A549 (cell line): ENCODE measurements around the gene IDH3B. TPM values are rescaled to one million over a fixed set of nuclear protein-coding genes. Genes with fewer than 3 reads are reported as not detected.

Source experiments
- ATAC-seq, 2 experiments: fragments of 200-7000 bp in 1 of 2; fragments of >200 bp in 1 of 2; cut with Nextera tagmentation in 1 of 2; cut with Tn5 transposase in 1 of 2; 3 replicates each; pipeline versions ENCODE4 v1.8.0 to v1.9.1; 2018 to 2020; ENCODE audit warnings: mild to moderate bottlenecking in 1 of 2, moderate library complexity in 1 of 2
- CTCF ChIA-PET: fragments of 300-600 bp; sonication (Branson Sonifier 250); formaldehyde crosslinking; extraction: SDS; loops from one replicate; lab custom pipeline; 2021; ENCODE audit warnings: antibody characterized with exemption, inconsistent platforms; lab: Yijun Ruan, JAX
- POLR2A ChIA-PET: fragments of 350-600 bp; formaldehyde crosslinking; extraction: SDS; loops from one replicate; lab custom pipeline; 2021; ENCODE audit warnings: antibody characterized with exemption, inconsistent platforms; lab: Yijun Ruan, JAX
- DNase-seq, 2 experiments: peaks; one replicate each; pipeline versions ENCODE4 v3.0.0 to v3.0.0-alpha.2; 2011 to 2016; ENCODE audit warnings: low read depth in 1 of 2, low spot score in 1 of 2
- FAIRE-seq: peaks from 2 replicates; lab custom pipeline; 2011; peaks lifted over from hg19 to GRCh38; lab: Jason Lieb, UNC
- H3K27ac ChIP-seq, 2 experiments: fragments of >200 bp; sonication (Bioruptor Twin); formaldehyde crosslinking; 3 replicates each; pipeline ENCODE4 v1.5.1; 2016 to 2017
- H3K4me1 ChIP-seq: fragments of >200 bp; sonication (Bioruptor Twin); formaldehyde crosslinking; 3 replicates; pipeline ENCODE4 v1.6.1; 2016
- H3K4me2 ChIP-seq: fragments of >200 bp; sonication (Bioruptor Twin); formaldehyde crosslinking; 3 replicates; pipeline ENCODE4 v1.6.1; 2016
- H3K4me3 ChIP-seq: fragments of >200 bp; sonication (Bioruptor Twin); formaldehyde crosslinking; 3 replicates; pipeline ENCODE4 v1.5.1; 2016
- H3K9me3 ChIP-seq: fragments of >200 bp; sonication (Bioruptor Twin); formaldehyde crosslinking; 3 replicates; pipeline ENCODE4 v1.6.1; 2016
- BHLHE40 ChIP-seq: IDR thresholded peaks from 2 replicates; pipeline ENCODE4 v1.6.1; 2012; ENCODE audit warnings: low read depth, low read length, inconsistent platforms
- CBX2 ChIP-seq: fragments of 200-600 bp; sonication (generic); IDR thresholded peaks from 2 replicates; pipeline ENCODE4 v1.6.1; 2016; ENCODE audit warnings: low read depth, mild to moderate bottlenecking, borderline replicate concordance
- CHD2 ChIP-seq: fragments of 150-350 bp; IDR thresholded peaks from 2 replicates; pipeline ENCODE4 v1.6.1; 2014; ENCODE audit warnings: low read length; ENCODE audit not compliant: partially characterized antibody
- CHD4 ChIP-seq: fragments of 200-600 bp; sonication (generic); IDR thresholded peaks from 2 replicates; pipeline ENCODE4 v1.6.1; 2016; ENCODE audit warnings: antibody characterized with exemption, mild to moderate bottlenecking, borderline replicate concordance
- EHF ChIP-seq: fragments of 250-450 bp; sonication (Bioruptor Pico); IDR thresholded peaks from 2 replicates; pipeline ENCODE4 v1.5.0; 2020; ENCODE audit warnings: mild to moderate bottlenecking
- EHMT2 ChIP-seq: fragments of 200-600 bp; sonication (generic); IDR thresholded peaks from 2 replicates; pipeline ENCODE4 v1.6.1; 2016; ENCODE audit warnings: antibody characterized with exemption, low read depth, mild to moderate bottlenecking, moderate library complexity
- EP300 ChIP-seq, 2 experiments: fragments of >200 bp; sonication (Bioruptor Twin); formaldehyde crosslinking; IDR thresholded peaks; 2 replicates in 1 of 2; 3 replicates in 1 of 2; pipeline ENCODE4 v1.6.1; 2016 to 2017
- HEYL ChIP-seq: fragments of 250-450 bp; sonication (Bioruptor Pico); IDR thresholded peaks from 2 replicates; pipeline ENCODE4 v1.8.0; 2021; ENCODE audit warnings: mild to moderate bottlenecking, moderate library complexity
- HMGXB4 ChIP-seq: fragments of 250-450 bp; sonication (Bioruptor Pico); IDR thresholded peaks from 2 replicates; pipeline ENCODE4 v1.5.0; 2021; ENCODE audit warnings: mild to moderate bottlenecking, moderate library complexity, borderline replicate concordance
- MAFK ChIP-seq: fragments of 450-650 bp; IDR thresholded peaks from 2 replicates; pipeline ENCODE4 v1.6.1; 2014; ENCODE audit not compliant: partially characterized antibody
- NFE2L2 ChIP-seq: fragments of 150-350 bp; conservative IDR thresholded peaks from 2 replicates; pipeline ENCODE4 v1.6.1; 2014; ENCODE audit warnings: low read length
- NPAS2 ChIP-seq: fragments of 250-450 bp; sonication (Bioruptor Pico); IDR thresholded peaks from 2 replicates; pipeline ENCODE4 v1.8.0; 2022; ENCODE audit warnings: mild to moderate bottlenecking, moderate library complexity, borderline replicate concordance
- PBX3 ChIP-seq: IDR thresholded peaks from 2 replicates; pipeline ENCODE4 v1.6.1; 2012
- POLR2A ChIP-seq: IDR thresholded peaks from 2 replicates; pipeline ENCODE4 v1.6.1; 2012; ENCODE audit warnings: mild to moderate bottlenecking, low read length
- TFCP2L1 ChIP-seq: fragments of 250-450 bp; sonication (Bioruptor Pico); IDR thresholded peaks from 2 replicates; pipeline ENCODE4 v1.5.0; 2021; ENCODE audit warnings: mild to moderate bottlenecking
- ZFP36 ChIP-seq: fragments of 450-650 bp; IDR thresholded peaks from 2 replicates; pipeline ENCODE4 v1.6.1; 2014; ENCODE audit warnings: borderline replicate concordance; ENCODE audit not compliant: partially characterized antibody
- ZNF302 ChIP-seq: fragments of 250-450 bp; sonication (Bioruptor Pico); IDR thresholded peaks from 2 replicates; pipeline ENCODE4 v1.9.0; 2021; ENCODE audit warnings: inconsistent platforms, mild to moderate bottlenecking, moderate library complexity
- WGBS: methylation state at CpG from one replicate; pipeline ENCODE4 v1.1.6; 2017; ENCODE audit errors: missing lambda C conversion rate; 5-methylcytosine and 5-hydroxymethylcytosine counted together
- polyA plus RNA-seq, 4 experiments: library from polyadenylated mRNA; depleted of rRNA in 3 of 4; stranded (reverse); fragments of >200 nt; fragmentation: RNase III in 1 of 4; extraction: RNeasy Plus Mini Kit Qiagen cat#74134 plus additional on column Dnase treatment in 1 of 4; gene quantifications; 2 replicates in 3 of 4; 3 replicates in 1 of 4; pipeline ENCODE4 v1.2.3, GENCODE V29; 2011 to 2017

Gene IDH3B
- polyA plus RNA-seq, 2 of the 4 experiments (the other 2 are of a cell fraction), result 154 to 200 TPM

DNA sequence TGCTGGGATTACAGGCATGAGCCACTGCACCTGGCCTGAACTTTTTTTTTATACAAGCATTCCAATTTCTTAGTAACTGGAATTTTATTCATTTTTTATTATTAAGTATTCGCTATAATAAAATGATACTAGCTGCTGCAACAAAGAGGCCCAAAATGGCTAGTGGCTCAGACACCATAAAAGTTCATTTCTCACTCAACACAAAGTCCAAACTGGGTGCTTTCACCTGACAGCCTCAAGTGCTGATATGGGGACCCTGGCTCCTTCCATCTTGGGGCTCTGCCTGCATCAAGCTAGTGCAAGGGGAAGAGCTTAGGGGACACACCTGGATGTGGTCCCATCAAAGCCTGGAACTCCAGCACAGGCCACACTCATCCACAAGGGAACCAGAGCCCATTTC, 23.8 kb downstream of the IDH3B start:
- H3K4me2 ChIP-seq, result no peak overlapping the region
- ATAC-seq (no peak), DNase-seq (no peak), FAIRE-seq (no peak)
- WGBS, result 23% methylated on average over 1 of the region's 1 CpG
- TF ChIP-seq CHD4, result no peak
- H3K4me1 ChIP-seq, result no peaks in the 10 kb centered on the region
- H3K9me3 ChIP-seq, result no peaks in the 10 kb centered on the region
- ChIA-PET POLR2A (interaction anchor here (2.0 kb wide), 1 partner anchor 11 kb away, joined by 7 read pairs; the partner anchor contains the start of gene NOP56), CTCF (interaction anchor here (1.2 kb wide), 2 partner anchors 9 to 119 kb away, joined by 3 to 4 read pairs; no protein-coding TSS in a partner anchor)
- no peak overlapping the region for H3K27ac ChIP-seq
- no peak overlapping the region for H3K4me3 ChIP-seq

GRCh38 chr20:2637246-2637645, 26.8 kb downstream of the IDH3B start:
- POLR2A ChIA-PET, result interaction anchor here (0.6 to 2.9 kb wide), 2 partner anchors 13 to 15 kb away, joined by 3 to 16 read pairs; partner anchors contain the start of gene NOP56

DNA sequence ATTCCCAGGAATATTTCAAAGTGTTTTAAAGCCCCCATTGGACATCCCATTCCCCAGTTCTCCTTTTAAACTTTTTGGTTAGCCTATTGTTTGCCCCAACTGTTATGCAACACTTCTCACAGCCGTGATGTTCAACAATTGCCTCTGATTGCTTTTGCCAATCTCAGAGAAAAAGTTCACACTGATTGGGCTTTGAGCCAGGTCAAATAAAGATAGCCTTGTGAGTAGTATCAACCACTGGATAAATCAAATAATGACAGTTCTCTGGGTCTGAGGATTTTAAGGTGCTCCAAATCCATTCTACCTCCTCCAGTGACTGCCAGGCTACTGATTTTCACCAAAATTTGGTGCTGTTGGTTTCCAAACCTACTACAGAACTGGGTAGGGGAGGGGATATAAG, 30.6 kb downstream of the IDH3B start:
- Histone ChIP-seq H3K9me3 (no peaks in the 10 kb centered on the region), H3K4me3 (no peak overlapping the region), H3K4me2 (no peak overlapping the region), H3K27ac (no peak overlapping the region), H3K4me1 (peaks cover 6% of the 10 kb centered on the region; the same call in 2 of the 3 replicates)
- no peak for FAIRE-seq
- no peak for DNase-seq
- WGBS, result 0% methylated on average over 1 of the region's 1 CpG
- TF ChIP-seq POLR2A (no peak), ZFP36 (no peak)
- ChIA-PET CTCF (interaction anchor here (0.6 to 7.3 kb wide), 4 partner anchors 11 to 110 kb away, joined by 3 to 62 read pairs (median 4); no protein-coding TSS in a partner anchor), POLR2A (interaction anchor here (1.5 to 2.2 kb wide), 2 partner anchors 19 to 163 kb away, joined by 3 to 11 read pairs; partner anchors contain the start of genes NOP56 and SNRPB)
- no peak; a peak in 1 of 6 replicates for ATAC-seq

More at GRCh38 chr20:2637246-2637645, 26.8 kb downstream of the IDH3B start:
- no peaks in the 10 kb centered on the region for H3K9me3 ChIP-seq
- no peak overlapping the region for H3K27ac ChIP-seq
- WGBS, result 66% methylated on average over 6 of the region's 6 CpGs
- no peak overlapping the region for H3K4me3 ChIP-seq
- H3K4me1 ChIP-seq, result peaks cover 6% of the 10 kb centered on the region; the same call in 2 of the 3 replicates
- TF ChIP-seq NPAS2 (CRISPR knock-in tag) (no peak), CHD2 (no peak), CBX2 (no peak), HMGXB4 (CRISPR knock-in tag) (no peak), TFCP2L1 (CRISPR knock-in tag) (no peak), PBX3 (no peak), EHMT2 (no peak), HEYL (CRISPR knock-in tag) (no peak), EHF (CRISPR knock-in tag) (no peak), BHLHE40 (no peak), POLR2A (no peak), NFE2L2 (no peak), MAFK (no peak), EP300 (IDR thresholded peaks at IDR 0.05) (no peak), ZNF302 (CRISPR knock-in tag) (no peak)
- ATAC-seq (no peak), DNase-seq (no peak), FAIRE-seq (no peak)
- CTCF ChIA-PET, result interaction anchor here (0.6 to 2.9 kb wide), 7 partner anchors 9 to 286 kb away, joined by 3 to 29 read pairs (median 5); no protein-coding TSS in a partner anchor
- no peak overlapping the region for H3K4me2 ChIP-seq
